Transverse colon (tissue), 4 donors: ENCODE results near the gene ATP11A.

Experiments
- POLR2AphosphoS5 ChIP-seq, 3 donors: sonication (generic); formaldehyde crosslinking; IDR thresholded peaks; one replicate each; pipeline ENCODE4 v1.6.1; 2016; ENCODE audit warnings: antibody characterized with exemption in 3 of 3
- TF ChIP-seq, protein P1 (sequence below), 5 experiments: fragments of 200-600 bp in 3 of 5; fragments of 450-650 bp in 2 of 5; sonication (generic) in 3 of 5; IDR thresholded peaks; 1 replicate in 2 of 5; 2 replicates in 3 of 5; pipeline ENCODE4 v1.5.1; 2016 to 2017; ENCODE audit warnings: antibody characterized with exemption in 5 of 5, inconsistent platforms in 3 of 5, mild to moderate bottlenecking in 2 of 5, moderate library complexity in 1 of 5

DNA sequence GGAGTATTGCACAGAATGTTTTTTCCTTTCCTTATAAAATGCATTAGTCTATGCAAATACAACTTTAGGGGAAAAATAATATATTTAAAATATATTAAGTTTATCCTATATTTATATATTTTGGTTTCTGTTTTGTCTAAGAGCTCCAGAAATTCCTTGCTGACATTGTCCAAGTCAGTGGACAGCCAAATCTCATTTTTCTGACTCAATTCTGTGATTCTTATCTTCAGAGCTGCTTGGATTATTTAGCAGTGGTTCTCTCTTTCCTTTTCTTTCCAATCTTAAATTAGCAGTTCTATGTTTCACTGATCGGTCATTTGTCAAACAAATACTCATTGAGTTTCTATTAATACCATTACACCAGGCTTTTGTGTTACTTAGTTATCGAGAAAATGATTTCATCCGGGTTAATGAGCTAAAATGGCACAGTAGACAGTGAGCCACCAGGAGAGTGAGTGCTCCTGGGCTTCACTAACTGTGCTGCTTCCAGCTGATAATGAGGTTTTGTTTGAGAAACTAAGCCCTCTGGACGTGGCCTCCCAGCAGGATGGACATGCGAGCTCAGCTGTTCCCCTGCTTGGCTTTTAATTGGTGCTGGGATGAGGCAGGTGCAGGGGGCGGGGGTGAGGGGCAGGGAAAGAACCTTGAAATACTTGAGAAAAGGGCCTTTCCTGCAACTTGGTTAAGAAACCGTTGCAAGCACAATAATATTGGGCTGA, 44.0 kb downstream of the ATP11A start:
- no peak for TF ChIP-seq POLR2AphosphoS5 (IDR thresholded peaks at IDR 0.05)
- TF ChIP-seq, protein P1, sequence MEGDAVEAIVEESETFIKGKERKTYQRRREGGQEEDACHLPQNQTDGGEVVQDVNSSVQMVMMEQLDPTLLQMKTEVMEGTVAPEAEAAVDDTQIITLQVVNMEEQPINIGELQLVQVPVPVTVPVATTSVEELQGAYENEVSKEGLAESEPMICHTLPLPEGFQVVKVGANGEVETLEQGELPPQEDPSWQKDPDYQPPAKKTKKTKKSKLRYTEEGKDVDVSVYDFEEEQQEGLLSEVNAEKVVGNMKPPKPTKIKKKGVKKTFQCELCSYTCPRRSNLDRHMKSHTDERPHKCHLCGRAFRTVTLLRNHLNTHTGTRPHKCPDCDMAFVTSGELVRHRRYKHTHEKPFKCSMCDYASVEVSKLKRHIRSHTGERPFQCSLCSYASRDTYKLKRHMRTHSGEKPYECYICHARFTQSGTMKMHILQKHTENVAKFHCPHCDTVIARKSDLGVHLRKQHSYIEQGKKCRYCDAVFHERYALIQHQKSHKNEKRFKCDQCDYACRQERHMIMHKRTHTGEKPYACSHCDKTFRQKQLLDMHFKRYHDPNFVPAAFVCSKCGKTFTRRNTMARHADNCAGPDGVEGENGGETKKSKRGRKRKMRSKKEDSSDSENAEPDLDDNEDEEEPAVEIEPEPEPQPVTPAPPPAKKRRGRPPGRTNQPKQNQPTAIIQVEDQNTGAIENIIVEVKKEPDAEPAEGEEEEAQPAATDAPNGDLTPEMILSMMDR (IDR thresholded peaks at IDR 0.05): no peak
